BJ (cell line): Measurements from ENCODE around the gene S1PR1. TPM values are rescaled to one million over a fixed set of nuclear protein-coding genes. Genes with fewer than 3 reads are reported as not detected.

Experiments used
- CTCF ChIA-PET: fragments of 350-600 bp; formaldehyde crosslinking; extraction: SDS; loops from one replicate; lab custom pipeline; 2021; ENCODE audit warnings: antibody characterized with exemption, inconsistent platforms; lab: Yijun Ruan, JAX
- POLR2A ChIA-PET: fragments of 300-600 bp; sonication (Branson Sonifier 250); formaldehyde crosslinking; extraction: SDS; loops from one replicate; lab custom pipeline; 2021; ENCODE audit warnings: antibody characterized with exemption; lab: Charles Lee
- DNase-seq: peaks from one replicate; pipeline ENCODE4 v3.0.0-alpha.2; 2011; ENCODE audit warnings: low read depth
- H3K27me3 ChIP-seq: 2 replicates; pipeline ENCODE4 v1.6.0; 2011; ENCODE audit warnings: low read length; ENCODE audit not compliant: control insufficient read depth, insufficient read depth
- H3K36me3 ChIP-seq: 2 replicates; pipeline ENCODE4 v1.5.1; 2011; ENCODE audit warnings: low read length; ENCODE audit not compliant: control insufficient read depth, insufficient read depth
- H3K4me3 ChIP-seq: 2 replicates; pipeline ENCODE4 v1.5.1; 2011; ENCODE audit warnings: low read depth, mild to moderate bottlenecking, control low read depth, low read length
- polyA plus RNA-seq: library from polyadenylated mRNA; depleted of rRNA; stranded (reverse); fragments of >200 nt; gene quantifications from 2 replicates; pipeline ENCODE4 v1.2.3, GENCODE V29; 2011
- TF ChIP-seq, protein P1 (sequence below): IDR thresholded peaks from 2 replicates; pipeline ENCODE4 v1.5.1; 2011; ENCODE audit warnings: low read depth, mild to moderate bottlenecking, control low read depth, inconsistent platforms, low read length, moderate library complexity; ENCODE audit not compliant: insufficient read depth

S1PR1 gene
- polyA plus RNA-seq, 1 experiment: 12.2 TPM

- POLR2A ChIA-PET: no interaction called here
Measured at GRCh38 chr1:101245246-101245927, 8.6 kb downstream of the S1PR1 start.

DNA sequence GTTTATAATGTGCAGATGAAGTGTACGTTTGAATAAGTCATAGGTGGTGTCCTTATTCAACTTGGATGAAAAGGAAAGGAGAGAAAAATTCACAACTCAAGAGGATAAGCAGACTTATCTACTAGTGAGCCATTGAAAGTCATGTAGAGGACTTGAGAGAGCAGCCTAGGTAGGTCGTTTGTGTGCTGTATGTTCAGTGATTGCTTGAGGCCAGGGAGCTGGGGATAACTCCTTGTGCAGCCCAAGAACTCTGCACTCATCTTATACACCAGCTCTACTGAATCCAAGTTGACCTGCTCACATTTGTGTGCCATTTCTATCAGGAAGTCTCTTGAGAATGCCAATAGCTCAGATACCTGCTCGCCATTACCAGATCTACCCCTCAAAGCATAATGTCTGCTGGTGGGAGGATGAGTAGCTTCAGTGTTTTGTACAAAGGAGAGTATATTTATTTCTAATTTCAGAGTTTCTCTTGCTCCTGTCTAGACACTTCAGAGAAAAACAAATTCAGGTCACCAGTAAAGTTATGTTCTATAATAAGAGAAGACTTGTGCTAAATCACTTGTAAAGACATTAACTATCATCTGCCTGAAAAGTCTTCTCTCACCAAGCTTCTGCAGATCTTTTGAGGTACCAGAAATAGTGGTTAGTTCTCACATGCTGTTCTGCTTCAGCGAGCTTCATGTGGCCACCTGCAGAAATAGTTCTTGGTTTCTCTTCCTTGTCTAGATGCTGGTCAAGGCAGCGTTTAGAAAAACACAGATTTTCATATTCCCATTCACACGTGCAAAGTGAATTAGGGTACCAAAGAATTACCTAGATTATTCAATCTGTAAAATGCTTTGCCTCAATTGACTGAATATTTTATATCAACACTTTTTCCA lies 10.8 kb downstream of the S1PR1 start:
- Histone ChIP-seq H3K36me3 (no peaks in the 10 kb centered on the region), H3K27me3 (no peaks in the 10 kb centered on the region), H3K4me3 (no peak overlapping the region)
- CTCF ChIA-PET: interaction anchor here (2.2 kb wide), 1 partner anchor 9 kb away, joined by 20 read pairs; no protein-coding TSS in a partner anchor
- no peak for DNase-seq
- POLR2A ChIA-PET: no interaction called here
- TF ChIP-seq, protein P1, sequence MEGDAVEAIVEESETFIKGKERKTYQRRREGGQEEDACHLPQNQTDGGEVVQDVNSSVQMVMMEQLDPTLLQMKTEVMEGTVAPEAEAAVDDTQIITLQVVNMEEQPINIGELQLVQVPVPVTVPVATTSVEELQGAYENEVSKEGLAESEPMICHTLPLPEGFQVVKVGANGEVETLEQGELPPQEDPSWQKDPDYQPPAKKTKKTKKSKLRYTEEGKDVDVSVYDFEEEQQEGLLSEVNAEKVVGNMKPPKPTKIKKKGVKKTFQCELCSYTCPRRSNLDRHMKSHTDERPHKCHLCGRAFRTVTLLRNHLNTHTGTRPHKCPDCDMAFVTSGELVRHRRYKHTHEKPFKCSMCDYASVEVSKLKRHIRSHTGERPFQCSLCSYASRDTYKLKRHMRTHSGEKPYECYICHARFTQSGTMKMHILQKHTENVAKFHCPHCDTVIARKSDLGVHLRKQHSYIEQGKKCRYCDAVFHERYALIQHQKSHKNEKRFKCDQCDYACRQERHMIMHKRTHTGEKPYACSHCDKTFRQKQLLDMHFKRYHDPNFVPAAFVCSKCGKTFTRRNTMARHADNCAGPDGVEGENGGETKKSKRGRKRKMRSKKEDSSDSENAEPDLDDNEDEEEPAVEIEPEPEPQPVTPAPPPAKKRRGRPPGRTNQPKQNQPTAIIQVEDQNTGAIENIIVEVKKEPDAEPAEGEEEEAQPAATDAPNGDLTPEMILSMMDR: no peak

More at GRCh38 chr1:101245246-101245927, 8.6 kb downstream of the S1PR1 start:
- TF ChIP-seq, protein P1: no peak
- H3K36me3 ChIP-seq: no peaks in the 10 kb centered on the region
- no peak for DNase-seq
- CTCF ChIA-PET: interaction anchor here (1.6 kb wide), 1 partner anchor 48 kb away, joined by 4 read pairs; no protein-coding TSS in a partner anchor
- no peak overlapping the region for H3K4me3 ChIP-seq
- H3K27me3 ChIP-seq: no peaks in the 10 kb centered on the region

DNA sequence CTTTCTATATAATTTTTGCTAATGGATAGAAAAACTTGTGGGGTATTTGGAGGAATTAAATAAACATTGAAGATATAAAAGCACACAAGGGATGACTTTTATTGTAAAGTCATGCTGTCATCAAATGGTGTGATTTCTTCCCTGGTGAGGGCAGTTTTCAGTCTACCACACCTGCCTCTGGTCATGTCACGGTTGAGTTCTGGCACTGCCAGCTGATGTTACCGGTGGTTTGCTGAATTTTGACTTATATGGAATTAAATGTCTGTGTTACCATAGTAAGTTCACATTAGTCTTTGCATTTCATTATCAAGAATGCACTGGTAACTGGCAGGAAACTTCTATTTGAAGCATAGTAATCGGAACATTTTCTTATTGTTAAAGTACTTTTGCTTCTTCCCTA lies 13.4 kb downstream of the S1PR1 start:
- POLR2A ChIA-PET: no interaction called here

GRCh38 chr1:101250656-101251272 lies 13.9 kb downstream of the S1PR1 start:
- CTCF ChIA-PET: interaction anchor here (0.5 to 2.9 kb wide), 5 partner anchors 12 to 794 kb away, joined by 3 to 22 read pairs (median 3); no protein-coding TSS in a partner anchor
- no peak overlapping the region for H3K4me3 ChIP-seq

More for the DNA sequence above, 13.4 kb downstream of the S1PR1 start:
- CTCF ChIA-PET: interaction anchor here (0.5 to 2.9 kb wide), 4 partner anchors 11 to 793 kb away, joined by 3 to 22 read pairs (median 3); no protein-coding TSS in a partner anchor
- Histone ChIP-seq H3K4me3 (no peak overlapping the region), H3K36me3 (no peaks in the 10 kb centered on the region), H3K27me3 (no peaks in the 10 kb centered on the region)
- TF ChIP-seq, protein P1: no peak
- DNase-seq: no peak

More at GRCh38 chr1:101250656-101251272, 13.9 kb downstream of the S1PR1 start:
- Histone ChIP-seq H3K36me3 (no peaks in the 10 kb centered on the region), H3K27me3 (no peaks in the 10 kb centered on the region)
- POLR2A ChIA-PET: no interaction called here
- DNase-seq: no peak
- TF ChIP-seq, protein P1: no peak
